ENCODE results near the gene MZT2A. TPM values are rescaled to one million over a fixed set of nuclear protein-coding genes. Genes with fewer than 3 reads are reported as not detected.
"Not testable (repeated sequence)": the region's sequence is repeated elsewhere in the genome, so short reads cannot be mapped to it uniquely, and the experiment has no call there.

Gene MZT2A, protein sequence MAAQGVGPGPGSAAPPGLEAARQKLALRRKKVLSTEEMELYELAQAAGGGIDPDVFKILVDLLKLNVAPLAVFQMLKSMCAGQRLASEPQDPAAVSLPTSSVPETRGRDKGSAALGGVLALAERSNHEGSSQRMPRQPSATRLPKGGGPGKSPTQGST
- total RNA-seq, result 100 to 1,000 TPM; 197 to 208 TPM

DNA sequence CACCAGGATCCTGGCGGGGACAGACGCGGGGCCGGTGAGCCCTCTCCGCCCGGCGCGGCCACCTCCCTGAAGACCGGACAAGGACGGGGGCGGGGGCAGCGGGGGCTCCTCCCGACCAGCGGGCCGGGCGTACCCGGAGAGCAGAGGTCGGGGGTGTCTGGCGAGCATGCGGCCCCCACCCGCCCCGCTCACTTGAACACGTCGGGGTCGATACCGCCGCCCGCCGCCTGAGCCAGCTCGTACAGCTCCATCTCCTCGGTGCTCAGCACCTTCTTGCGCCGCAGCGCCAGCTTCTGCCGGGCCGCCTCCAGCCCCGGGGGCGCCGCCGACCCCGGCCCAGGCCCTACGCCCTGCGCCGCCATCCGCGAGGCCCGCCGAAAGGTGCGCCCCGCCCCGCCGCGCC lies at the start of gene MZT2A:
MZT2A (minus strand) TSS at position 383 of the 403 bp plus-strand sequence; CDS start at position 362, 21 bp downstream.
- not testable (repeated sequence) for H3K27me3 Mint-ChIP-seq, H3K9me3 Mint-ChIP-seq, DNase-seq
- intact Hi-C loops (cut with micrococcal nuclease), result loop anchor here (1.0 to 10.0 kb wide), 7 partner anchors 35 to 667 kb away; partner anchors contain the start of genes CCDC74A and PLEKHB2
- Mint-ChIP-seq H3K4me1 (ENCODE audit: low read depth) (peaks cover 39% of the 10 kb centered on the region), H3K36me3 (peaks cover 21% of the 10 kb centered on the region), H3K4me3 (peak within 1 kb of the TSS; percentile 98), H3K27ac (peak within 1 kb of the TSS; percentile 95)
- ChIA-PET POLR2A (interaction anchor here (0.7 to 1.5 kb wide), 2 partner anchors 399 to 1150 kb away, joined by 3 to 4 read pairs; partner anchors contain the start of genes FAM168B and IMP4), CTCF (interaction anchor here (0.7 to 4.5 kb wide), 11 partner anchors 9 to 399 kb away, joined by 3 to 27 read pairs (median 5); partner anchors contain the start of genes FAM168B and PLEKHB2)

DNA sequence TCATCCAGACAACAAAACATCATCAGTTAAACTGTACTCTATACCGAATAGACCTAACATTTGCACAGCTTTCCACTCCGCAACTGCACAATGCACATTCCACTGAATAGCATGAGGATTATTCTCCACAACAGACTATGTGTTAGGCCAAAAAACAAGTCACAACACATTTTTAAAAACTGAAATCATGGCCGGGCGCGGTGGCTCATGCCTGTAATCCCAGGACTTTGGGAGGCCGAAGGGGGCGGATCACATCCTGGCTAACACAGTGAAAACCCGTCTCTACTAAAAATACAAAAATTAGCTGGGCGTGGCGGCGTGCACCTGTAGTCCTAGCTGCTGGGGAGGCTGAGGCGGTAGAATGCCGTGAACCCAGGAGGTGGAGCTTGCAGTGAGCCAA lies 46.7 kb upstream of the MZT2A start:
- H3K4me1 Mint-ChIP-seq (ENCODE audit: low read depth); H3K9me3 Mint-ChIP-seq; H3K27me3 Mint-ChIP-seq; DNase-seq; H3K36me3 Mint-ChIP-seq; intact Hi-C loops (cut with micrococcal nuclease); H3K4me3 Mint-ChIP-seq; CTCF ChIA-PET; POLR2A ChIA-PET; H3K27ac Mint-ChIP-seq: not testable (repeated sequence)

DNA sequence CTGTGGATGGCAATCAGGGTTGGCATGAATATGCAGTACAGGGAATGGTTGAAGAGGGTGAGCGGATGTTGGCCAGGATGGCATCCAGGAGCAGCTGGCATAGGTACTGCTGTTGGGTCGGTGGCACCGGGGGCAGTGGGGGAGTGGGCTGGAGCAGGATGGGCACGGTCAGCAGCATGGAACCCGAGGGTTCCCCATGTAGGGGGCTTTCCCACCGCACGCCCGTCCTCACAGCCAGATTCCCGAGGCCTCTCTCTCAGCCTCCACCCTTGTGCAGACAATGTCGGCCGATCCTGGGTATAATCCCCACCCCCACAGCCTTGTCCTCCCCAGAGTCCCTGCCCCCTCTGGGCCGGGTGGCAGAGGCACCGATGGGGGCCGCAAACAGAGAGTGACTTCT lies 44.6 kb upstream of the MZT2A start:
- intact Hi-C loops (cut with micrococcal nuclease), result not testable (repeated sequence)

DNA sequence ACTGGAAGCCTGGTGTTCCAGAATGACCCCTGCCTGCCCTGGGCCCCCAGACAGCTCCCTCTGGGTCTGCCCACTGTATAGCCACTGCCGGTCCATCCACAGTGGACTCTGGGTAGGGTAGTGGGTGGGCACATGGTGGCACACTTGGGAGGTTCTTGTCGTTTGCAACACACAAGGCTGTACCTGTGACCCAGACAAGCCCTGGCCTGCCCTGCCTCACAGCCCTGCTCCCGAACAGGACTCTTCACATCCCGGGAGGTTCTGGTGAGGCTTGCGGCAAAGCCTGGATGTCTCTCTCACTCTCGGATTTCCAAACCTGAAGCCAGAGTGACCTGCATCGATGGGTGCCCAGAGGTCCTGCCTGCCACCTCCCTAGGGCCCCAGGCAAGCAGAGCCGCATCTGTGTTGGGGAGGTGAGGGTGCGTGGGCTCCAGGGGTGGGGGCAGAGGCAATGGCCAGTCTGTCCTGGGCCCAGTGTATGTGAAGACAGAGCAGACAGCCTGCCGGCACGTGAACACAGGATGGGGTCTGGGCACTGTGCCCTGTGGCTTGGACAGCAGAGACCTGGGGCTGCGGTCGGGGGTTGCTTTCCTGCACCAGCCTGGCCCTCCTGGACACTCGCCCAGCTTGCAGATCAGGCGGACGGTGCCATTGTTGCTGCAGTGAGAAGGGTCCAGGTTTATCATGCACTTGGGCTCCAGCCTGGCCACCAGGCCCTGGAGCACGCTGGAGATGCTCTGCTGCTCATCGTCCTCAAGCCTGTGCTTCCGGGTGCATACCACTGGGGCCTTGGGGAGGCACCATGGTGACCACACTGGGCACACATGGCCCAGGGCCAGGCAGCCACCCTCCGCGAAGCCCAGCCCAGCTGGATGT lies 44.0 kb upstream of the MZT2A start:
- DNase-seq; H3K9me3 Mint-ChIP-seq; CTCF ChIA-PET; H3K4me3 Mint-ChIP-seq; POLR2A ChIA-PET; H3K36me3 Mint-ChIP-seq; H3K4me1 Mint-ChIP-seq (ENCODE audit: low read depth); H3K27ac Mint-ChIP-seq; H3K27me3 Mint-ChIP-seq; intact Hi-C loops (cut with micrococcal nuclease): not testable (repeated sequence)

More for the DNA sequence above, 44.6 kb upstream of the MZT2A start:
- H3K27me3 Mint-ChIP-seq; POLR2A ChIA-PET; H3K9me3 Mint-ChIP-seq; DNase-seq; CTCF ChIA-PET; H3K4me3 Mint-ChIP-seq; H3K4me1 Mint-ChIP-seq (ENCODE audit: low read depth); H3K36me3 Mint-ChIP-seq; H3K27ac Mint-ChIP-seq: not testable (repeated sequence)

DNA sequence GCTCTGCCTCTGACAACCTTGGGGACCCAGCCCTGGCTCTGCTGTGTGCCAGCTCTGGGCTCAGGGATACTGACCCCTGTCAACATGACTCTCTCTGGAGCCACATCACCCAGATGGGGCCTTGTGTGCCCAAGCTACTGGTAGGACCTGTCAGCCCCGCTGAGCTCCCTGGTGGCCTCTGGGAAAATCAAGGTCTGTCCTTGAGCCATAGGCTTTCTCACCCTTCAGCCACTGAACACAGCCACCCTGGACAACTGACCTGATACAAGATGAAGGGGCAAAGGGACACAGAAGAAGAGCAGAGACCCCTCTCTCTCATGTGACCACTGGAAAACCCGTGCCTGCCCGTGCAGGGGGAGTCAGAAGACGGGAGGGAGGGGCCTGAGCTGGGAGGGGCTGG lies 43.3 kb upstream of the MZT2A start:
- Mint-ChIP-seq H3K27me3 (no peaks in the 10 kb centered on the region), H3K9me3 (no peaks in the 10 kb centered on the region), H3K4me1 (ENCODE audit: low read depth) (no peaks in the 10 kb centered on the region), H3K27ac (no peak overlapping the region), H3K36me3 (no peaks in the 10 kb centered on the region), H3K4me3 (no peak overlapping the region)
- no peak for DNase-seq
- intact Hi-C loops (cut with micrococcal nuclease), result no loop called here
- ChIA-PET CTCF (no interaction called here), POLR2A (no interaction called here)

DNA sequence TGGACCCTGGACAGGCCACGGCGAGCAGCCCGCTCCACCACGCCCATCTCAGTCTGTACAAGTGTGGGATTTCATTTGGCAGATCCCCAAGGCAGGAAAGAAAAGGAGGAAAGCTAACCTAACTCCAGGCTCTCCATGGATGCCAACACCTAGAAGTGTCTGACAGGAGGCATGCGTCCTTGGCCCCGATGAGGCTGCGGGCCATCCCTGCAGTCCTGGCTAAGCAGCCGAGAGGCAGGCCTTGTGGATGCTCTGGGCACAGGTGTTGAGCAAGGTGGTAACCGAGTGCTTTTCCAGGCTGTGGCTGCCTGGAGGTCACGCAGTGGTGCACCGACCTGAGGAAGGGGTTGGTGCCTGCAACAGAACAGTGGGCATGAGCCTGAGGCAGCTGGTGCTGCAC lies 42.8 kb upstream of the MZT2A start:
- H3K36me3 Mint-ChIP-seq; H3K27me3 Mint-ChIP-seq; H3K27ac Mint-ChIP-seq; CTCF ChIA-PET; intact Hi-C loops (cut with micrococcal nuclease); H3K4me3 Mint-ChIP-seq; POLR2A ChIA-PET; DNase-seq; H3K9me3 Mint-ChIP-seq; H3K4me1 Mint-ChIP-seq (ENCODE audit: low read depth): not testable (repeated sequence)

DNA sequence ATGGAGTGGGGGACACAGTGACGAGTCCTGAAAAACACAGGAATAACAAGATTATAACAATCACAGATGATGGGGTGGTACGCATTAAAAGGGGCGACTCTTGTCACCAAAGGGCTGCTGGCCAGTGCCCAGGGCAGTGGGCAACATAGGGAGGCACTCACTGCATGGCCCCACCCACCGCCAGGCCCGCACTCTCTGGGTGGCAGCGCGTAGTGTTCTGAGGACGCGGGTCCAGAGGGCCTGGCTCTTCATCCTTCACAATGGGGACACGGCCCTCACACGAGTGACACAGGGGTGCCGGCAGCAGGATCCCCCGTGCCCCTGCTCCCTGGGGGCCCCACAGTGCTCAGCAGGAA lies 42.1 kb upstream of the MZT2A start:
- intact Hi-C loops (cut with micrococcal nuclease); H3K27me3 Mint-ChIP-seq; H3K27ac Mint-ChIP-seq; POLR2A ChIA-PET; DNase-seq; H3K9me3 Mint-ChIP-seq; CTCF ChIA-PET; H3K4me3 Mint-ChIP-seq; H3K36me3 Mint-ChIP-seq; H3K4me1 Mint-ChIP-seq (ENCODE audit: low read depth): not testable (repeated sequence)

DNA sequence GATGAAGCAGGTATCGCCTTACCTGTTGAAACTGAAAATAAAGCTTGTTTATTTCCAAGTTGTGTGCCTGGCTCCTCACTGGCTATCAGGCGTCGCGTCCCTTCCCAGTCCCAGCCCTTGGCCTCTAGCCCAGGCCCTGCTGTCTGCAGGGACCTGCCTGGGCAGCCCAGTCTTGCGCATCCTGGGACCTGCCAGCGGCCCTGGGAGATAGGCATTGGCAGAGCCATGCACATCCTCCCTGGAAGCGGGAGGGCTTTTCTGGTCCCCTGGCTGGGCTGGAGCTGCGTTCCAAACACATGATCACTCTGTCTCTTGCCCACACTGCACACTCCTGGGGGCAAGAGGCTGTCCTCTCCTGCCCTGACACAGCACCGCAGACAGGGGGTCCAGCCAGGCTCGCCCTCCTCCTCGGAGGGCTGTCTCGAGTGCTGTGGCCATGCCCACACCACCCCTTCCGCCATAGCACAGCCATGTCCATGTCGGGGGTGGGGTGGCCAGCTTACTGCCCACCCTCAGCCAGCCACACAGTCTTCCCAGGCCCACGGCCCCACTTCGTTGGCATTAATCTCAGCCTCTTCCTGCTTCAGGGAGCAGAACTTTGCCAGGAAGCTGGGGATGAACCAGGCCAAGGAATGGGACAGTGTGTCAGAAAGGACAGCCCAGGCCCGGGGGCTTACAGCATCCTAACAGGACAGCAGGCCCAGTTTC lies 41.6 kb upstream of the MZT2A start:
- H3K4me1 Mint-ChIP-seq (ENCODE audit: low read depth); H3K4me3 Mint-ChIP-seq; H3K36me3 Mint-ChIP-seq; H3K27ac Mint-ChIP-seq; DNase-seq; H3K9me3 Mint-ChIP-seq; CTCF ChIA-PET; H3K27me3 Mint-ChIP-seq; POLR2A ChIA-PET; intact Hi-C loops (cut with micrococcal nuclease): not testable (repeated sequence)

DNA sequence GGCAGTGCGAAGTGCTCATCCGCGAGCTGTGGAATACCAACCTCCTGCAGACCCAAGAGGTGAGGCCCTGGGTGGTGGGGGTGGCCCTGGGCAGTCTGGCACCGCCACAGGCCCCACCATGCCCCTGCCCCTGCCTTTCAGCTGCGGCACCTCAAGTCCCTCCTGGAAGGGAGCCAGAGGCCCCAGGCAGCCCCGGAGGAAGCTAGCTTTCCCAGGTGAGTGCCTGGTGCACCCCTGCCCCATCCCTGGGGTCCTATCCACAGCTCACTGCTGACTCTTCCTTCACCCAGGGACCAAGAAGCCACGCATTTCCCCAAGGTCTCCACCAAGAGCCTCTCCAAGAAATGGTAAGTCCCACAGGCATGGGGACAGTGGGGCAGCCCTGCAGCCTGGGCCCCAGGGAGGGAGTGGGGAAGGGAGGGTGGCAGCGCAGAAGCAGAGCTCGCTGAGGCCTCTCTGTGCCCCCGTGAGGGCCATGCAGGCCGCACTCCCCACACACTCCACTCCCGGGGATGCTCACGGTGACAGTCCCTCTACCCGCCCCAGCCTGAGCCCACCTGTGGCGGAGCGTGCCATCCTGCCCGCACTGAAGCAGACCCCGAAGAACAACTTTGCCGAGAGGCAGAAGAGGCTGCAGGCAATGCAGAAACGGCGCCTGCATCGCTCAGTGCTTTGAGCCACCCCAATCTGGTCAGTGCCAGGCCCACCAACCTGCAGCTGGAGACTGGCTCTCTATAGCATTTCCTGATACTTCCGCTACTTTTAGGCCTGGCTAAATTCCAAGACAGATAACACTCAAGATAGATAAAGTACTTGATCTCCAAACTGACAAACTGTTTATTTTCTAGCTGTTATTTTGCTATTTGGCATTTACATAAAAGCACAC lies 40.8 kb upstream of the MZT2A start:
- H3K27ac Mint-ChIP-seq; H3K27me3 Mint-ChIP-seq; POLR2A ChIA-PET; H3K9me3 Mint-ChIP-seq; H3K4me3 Mint-ChIP-seq; DNase-seq; H3K4me1 Mint-ChIP-seq (ENCODE audit: low read depth); CTCF ChIA-PET; H3K36me3 Mint-ChIP-seq; intact Hi-C loops (cut with micrococcal nuclease): not testable (repeated sequence)

DNA sequence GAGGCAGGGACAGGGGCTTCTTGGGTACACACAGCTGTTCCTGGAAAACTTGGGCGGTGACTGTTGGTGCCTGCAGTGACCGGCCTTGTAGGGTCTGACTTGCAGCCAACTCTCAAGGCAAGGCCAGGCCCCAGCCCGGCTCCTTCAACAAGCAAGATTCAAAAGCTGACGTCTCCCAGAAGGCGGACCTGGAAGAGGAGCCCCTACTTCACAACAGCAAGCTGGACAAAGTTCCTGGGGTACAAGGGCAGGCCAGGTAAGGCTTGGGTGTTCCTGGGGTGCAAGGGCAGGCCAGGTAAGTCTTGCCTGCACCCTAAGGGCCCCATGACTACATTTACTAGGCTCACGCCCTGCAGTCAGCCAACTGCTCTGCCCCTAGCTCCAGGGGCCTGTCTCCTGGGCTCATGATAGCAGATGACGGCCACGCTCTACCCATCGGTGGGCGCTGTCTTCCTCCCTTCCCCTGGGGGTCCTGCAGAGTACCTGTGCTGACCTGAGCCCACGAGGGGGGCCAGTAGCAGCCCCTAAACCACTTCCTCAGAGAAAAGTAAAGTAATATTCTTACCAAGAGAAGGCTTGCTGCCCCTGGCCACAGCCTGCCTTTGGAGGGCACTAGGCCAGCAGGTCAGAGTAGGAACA lies 39.5 kb upstream of the MZT2A start:
- intact Hi-C loops (cut with micrococcal nuclease); DNase-seq; H3K4me3 Mint-ChIP-seq; POLR2A ChIA-PET; H3K27ac Mint-ChIP-seq; H3K27me3 Mint-ChIP-seq; CTCF ChIA-PET; H3K36me3 Mint-ChIP-seq; H3K9me3 Mint-ChIP-seq: not testable (repeated sequence)
- peaks cover 10% of the 10 kb centered on the region for H3K4me1 Mint-ChIP-seq (ENCODE audit: low read depth)

DNA sequence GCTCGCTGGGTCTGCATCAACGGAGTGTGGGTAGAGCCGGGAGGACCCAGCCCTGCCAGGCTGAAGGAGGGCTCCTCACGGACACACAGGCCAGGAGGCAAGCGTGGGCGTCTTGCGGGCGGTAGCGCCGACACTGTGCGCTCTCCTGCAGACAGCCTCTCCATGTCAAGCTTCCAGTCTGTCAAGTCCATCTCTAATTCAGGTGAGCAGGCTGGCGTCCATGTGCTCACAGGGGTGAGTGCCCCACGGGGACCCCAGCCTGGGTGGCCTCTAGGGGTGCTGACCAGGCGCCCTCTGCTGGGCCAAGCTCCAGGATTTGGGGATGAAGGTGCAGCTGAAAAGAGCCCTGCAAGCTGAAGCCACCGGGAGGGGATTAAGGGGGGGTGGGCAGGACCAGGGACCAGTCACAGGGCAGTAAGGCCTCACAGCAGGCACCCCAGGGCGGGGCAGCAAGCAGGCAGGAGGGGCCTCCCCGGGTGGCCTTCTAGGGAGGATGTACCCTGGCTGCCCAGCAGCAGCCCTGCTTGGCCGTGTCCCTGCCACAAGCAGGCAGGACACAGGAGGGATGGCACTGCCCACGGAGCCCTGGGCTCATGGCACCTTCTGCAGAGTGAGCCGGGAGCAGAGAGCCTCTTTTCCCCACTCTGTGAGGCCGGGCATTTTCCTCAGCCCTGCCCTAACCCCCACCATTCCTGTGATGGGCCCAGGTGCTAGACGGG lies 38.6 kb upstream of the MZT2A start:
- H3K27me3 Mint-ChIP-seq; H3K36me3 Mint-ChIP-seq; H3K27ac Mint-ChIP-seq; intact Hi-C loops (cut with micrococcal nuclease); CTCF ChIA-PET; H3K9me3 Mint-ChIP-seq; H3K4me3 Mint-ChIP-seq; DNase-seq; POLR2A ChIA-PET: not testable (repeated sequence)
- H3K4me1 Mint-ChIP-seq (ENCODE audit: low read depth), result peaks cover 12% of the 10 kb centered on the region
